HG02588 (cell line): ENCODE data around the gene SESN2.
"Not testable (repeated sequence)": the region's sequence is repeated elsewhere in the genome, so short reads cannot be mapped to it uniquely, and the experiment has no call there.

ENCODE experiments used
- ATAC-seq: cut with Tn5 transposase; IDR thresholded peaks from one replicate; pipeline ENCODE4 v1.9.1; 2021; ENCODE audit warnings: mild to moderate bottlenecking, moderate library complexity; ENCODE audit not compliant: unreplicated experiment

SESN2 gene

GRCh38 chr1:28326984-28327383 is 67.7 kb downstream of the SESN2 start:
- ATAC-seq = no peak

- not testable (repeated sequence) for ATAC-seq
These were observed 68.1 kb downstream of the SESN2 start for GRCh38 chr1:28327431-28327830.

- no peak for ATAC-seq
These were observed 68.9 kb downstream of the SESN2 start for GRCh38 chr1:28328228-28328648.

GRCh38 chr1:28329395-28330153 is 70.3 kb downstream of the SESN2 start:
- ATAC-seq = no peak
